ENCODE measurements around the gene KATNB1.

The KATNB1 gene, protein sequence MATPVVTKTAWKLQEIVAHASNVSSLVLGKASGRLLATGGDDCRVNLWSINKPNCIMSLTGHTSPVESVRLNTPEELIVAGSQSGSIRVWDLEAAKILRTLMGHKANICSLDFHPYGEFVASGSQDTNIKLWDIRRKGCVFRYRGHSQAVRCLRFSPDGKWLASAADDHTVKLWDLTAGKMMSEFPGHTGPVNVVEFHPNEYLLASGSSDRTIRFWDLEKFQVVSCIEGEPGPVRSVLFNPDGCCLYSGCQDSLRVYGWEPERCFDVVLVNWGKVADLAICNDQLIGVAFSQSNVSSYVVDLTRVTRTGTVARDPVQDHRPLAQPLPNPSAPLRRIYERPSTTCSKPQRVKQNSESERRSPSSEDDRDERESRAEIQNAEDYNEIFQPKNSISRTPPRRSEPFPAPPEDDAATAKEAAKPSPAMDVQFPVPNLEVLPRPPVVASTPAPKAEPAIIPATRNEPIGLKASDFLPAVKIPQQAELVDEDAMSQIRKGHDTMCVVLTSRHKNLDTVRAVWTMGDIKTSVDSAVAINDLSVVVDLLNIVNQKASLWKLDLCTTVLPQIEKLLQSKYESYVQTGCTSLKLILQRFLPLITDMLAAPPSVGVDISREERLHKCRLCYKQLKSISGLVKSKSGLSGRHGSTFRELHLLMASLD

DNA sequence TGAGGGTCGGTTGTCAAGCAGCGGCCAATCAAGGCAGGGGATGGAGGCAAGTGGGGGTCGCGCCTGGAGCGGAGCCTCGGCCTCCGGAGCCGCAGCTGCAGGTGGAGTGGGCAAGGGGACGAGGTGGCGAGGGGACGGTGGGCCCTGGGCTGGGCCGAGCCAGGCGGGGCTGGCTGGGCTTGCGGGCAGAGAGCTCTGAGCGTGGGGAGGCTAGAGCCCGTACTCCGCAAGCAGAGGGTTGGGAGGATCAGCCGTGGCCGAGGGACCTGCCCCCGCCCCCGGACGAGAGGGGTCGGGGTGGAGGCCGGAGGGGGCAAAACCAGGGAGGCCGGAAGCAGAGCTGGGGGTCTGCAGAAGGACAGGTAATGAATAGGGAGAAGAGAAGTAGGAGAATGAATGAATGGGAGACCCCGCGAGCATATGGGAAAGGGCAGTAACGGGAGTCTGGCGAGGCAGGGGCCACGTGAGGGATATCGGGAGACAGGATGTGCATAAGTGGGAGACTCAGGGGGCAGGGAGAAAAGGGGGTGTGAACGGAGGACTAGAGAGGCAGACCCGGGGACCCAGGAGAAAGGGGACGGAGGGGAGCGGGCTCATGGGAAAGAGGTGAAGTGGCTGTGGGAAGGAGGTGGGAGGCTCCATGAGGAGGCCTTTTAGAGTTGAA, at the start of gene KATNB1:
KATNB1 (plus strand) TSS at position 16 of the 664 bp plus-strand sequence. CDS start 1,474 bp downstream, outside the sequence.
- DNase-seq, result no peak

DNA sequence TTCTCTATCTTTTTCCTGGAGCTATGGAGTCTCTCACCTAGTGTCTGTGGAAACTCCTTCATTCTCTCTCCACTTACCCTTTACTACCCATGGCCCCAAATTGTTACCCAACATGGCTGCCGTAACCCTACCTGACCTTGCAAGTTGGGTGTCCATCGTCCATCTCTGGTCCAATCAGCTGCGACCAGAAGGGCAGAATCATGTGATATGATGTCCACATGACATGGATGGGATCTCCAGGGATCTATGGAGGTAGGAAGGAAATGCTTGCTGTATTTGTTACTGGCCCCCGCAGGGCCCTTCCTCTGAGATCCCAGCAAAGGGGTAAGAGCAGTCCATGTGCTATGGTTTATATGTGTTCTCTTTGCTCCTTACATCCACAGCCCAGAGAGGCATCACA, 49.0 kb upstream of the KATNB1 start:
- no peak for DNase-seq

DNA sequence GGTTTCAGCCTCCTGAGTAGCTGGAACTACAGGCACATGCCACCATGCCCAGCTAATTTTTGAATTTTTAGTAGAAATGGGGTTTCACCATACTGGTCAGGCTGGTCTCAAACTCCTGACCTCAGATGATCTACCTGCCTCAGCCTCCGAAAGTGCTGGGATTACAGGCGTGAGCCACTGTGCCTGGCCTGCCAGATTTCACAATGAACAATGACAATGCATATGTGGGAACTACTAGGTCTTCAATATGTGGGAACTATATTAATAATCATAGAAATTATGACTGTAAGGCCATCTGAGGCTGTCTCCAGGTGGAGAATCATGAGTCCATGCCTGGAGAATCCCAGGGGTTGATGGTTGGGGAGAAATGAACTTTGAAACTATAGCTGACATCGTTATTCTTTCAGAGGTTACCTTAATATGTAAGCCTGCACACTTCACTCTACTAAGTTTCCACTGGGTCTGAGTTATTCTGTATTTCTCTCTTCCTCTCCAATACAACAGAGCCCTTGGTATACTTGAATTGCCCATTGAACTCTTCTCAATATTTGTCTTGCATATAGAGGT, 48.1 kb upstream of the KATNB1 start:
- DNase-seq, result no peak

DNA sequence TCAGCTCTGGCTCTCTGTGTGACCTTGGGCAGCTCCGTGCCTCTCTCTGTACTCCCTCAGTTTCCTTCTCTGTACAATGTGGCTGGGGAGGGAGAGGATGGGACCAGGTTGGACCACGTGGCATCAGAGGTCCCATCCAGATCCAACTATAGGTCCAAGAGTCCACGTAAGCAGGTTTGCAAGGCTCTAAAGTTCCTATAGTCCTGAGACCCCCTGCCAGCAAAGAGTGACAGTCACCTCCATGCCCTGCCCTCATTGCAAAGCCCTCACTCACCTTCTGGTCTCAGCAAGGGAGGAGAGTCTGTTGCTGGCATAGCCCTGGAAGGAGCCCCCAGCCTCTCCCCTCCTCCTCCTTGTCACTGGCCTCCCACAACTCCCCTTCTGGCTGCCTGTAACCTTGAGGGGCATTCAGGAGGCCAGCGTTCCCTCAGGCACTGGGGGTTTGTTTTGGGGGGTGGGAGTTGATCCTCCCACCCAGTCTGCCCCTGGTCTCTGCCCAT, 47.0 kb upstream of the KATNB1 start:
- no peak for DNase-seq

DNA sequence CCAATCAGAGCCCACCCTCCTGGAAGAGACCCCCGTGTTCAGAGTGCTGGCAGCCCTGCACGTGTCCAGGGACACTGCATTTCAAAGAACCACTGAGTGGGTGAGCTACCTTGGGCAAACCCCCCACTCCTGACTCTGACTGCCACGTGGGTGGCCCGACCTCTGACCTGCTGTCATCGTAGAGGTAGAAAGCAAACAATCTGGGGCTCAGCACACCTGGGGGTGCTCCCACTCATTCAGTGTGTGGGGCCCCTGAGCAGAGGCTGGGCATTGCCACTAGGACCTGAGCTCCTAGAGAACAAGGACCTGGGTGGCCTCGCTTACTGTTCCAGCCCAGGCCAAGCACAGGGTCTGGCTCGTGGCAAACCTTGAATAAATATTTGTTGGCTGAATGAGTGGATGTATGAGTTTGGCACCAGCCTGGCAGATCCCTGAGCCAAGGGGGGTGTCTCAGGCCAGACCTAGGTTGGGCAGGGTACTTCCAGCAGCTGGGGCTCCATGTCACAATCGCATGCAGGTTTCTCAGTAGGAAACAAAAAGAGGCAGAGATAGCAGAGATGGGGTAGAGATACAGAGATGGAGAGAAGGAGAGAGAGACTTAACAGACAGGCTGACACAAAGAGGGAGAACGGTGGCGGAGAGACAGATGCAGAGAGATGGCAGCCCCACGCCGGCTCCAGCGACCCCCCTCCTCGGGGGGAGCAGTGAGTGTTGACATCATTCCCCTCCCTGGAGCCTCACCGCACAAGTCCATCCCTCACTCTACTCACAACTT, 46.4 kb upstream of the KATNB1 start:
- DNase-seq, result no peak

GRCh38 chr16:57689762-57690558, 45.6 kb upstream of the KATNB1 start:
- DNase-seq, result peak; percentile 55 to 69

- no peak for DNase-seq
These were observed 44.6 kb upstream of the KATNB1 start for GRCh38 chr16:57690782-57691471.

DNA sequence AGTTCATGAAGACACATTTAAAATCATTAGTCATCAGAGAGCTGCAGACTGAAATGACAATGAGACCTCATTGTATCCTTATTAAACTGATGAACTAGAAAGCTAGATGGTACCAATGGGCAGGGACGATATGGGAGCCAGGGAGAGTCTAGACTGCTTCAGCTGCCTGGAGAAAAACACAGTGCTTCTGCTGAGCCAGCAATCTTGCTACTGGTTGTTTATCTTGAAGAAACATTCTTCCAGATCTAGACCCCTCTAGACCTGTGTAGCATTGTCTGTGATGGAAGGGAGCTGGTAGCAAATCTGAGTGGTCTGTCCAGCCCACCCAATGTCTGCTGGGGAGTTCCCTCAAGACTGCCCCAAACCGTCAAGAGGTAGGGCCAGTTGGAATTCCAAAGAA, 42.9 kb upstream of the KATNB1 start:
- DNase-seq, result no peak

DNA sequence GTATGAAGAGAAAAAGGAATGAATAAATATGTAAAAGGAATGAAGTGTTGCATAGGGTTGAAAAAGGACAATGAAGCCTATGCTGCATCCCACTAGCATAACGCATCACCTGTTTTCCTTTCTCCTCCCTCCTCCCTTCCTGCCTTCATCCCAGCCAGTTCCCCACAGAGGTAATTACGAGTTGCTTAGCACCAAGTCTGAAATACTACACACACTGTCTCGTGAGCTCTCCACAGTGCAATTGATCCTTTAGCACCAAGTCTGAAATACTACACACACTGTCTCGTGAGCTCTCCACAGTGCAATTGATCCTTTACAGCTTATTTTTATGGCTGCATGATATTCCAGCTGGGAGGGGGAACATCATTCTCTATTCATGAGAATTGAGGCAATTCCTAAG, 42.0 kb upstream of the KATNB1 start:
- DNase-seq, result no peak

DNA sequence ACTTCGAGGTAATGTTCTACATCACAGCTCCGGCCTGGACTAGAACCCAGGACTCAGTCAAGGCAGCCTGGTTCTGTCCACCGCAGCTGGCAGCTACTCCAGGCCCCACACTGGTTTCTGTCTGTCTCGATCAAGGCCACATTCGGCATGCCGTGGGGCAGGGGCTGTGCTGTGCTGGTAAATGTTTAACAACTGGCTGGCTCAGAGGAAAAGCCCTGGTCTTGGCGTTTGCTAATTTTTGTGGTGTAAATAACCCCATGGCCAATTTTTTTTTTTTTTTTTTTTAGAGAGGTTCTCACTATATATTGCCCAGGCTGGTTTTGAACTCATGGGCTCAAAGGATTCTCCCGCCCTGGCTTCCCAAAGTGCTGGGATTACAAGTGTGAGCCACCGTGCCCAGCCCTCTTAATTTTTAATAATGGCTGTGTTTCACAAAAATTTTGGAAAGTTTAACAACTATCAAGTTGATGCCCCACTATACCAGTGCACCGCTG, 41.3 kb upstream of the KATNB1 start:
- no peak for DNase-seq

DNA sequence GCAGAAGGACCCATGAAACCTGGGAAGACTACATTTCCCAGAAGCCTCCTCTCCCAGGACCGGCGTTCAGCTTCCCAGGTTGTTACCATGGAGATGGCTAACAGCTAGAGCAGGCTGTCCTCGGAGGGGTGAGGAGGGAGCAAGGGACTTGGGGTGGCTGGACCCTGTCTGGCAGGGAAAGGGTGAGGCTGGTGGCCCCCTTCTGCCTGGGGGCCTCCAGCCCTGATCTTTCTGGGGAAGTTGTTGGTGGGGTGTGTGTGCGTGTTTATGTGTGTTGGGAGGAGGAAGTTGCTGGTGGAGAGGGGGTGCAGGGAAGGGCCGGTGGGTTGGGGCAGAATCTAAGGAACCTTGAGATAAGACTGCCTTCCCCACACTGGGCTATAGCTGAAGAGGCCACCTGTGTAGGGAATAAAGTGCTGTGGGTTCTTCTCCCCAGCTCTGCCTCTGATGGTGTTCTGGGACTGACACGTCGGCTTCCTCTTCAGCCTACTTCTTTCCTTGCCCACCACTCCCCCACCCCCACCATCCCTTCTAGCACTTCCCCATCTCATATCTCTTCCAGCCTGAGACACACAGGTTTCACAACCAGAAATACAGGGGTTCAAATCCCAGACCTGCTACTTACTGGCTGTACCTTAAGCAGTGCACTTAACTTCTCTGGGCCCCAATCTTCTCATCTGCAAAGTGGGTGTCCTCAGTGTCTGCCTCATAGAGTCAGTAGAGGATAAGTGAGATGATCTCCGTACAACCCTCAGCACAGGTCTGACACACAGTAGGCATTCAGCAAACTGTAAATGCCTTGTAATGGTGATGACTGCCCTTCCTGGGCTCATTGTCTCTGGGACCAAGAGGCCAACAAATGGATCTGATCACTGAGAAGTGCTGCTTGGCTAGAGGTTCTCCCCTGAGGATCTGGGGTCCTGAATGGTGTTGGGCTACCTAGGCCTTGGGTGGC, 40.6 kb upstream of the KATNB1 start, which contains the start of gene DRC7:
DRC7 (plus strand) TSS at position 82 of the 955 bp plus-strand sequence. CDS start 3,144 bp downstream, outside the sequence.
- DNase-seq, result peak; percentile 46 to 57

DNA sequence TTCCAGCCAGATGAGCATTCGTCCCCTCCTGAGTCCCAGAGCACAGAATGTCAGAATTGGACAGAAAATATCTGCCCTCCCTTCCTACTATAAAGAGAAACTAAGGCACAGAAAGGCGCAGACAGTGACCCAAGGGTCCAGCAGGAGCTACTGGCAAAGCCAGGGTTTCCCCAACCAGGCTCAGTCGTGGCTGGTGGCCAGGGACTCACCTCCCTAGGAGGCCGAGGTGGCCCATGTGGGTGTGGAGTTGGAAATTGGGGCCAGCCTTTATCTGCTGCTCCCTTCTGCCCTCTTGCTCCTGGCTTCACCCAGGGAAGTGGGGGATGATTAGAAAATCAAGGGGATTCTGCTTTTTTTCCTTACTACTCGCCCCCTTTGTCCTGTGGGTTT, 39.9 kb upstream of the KATNB1 start:
- DNase-seq, result no peak

DNA sequence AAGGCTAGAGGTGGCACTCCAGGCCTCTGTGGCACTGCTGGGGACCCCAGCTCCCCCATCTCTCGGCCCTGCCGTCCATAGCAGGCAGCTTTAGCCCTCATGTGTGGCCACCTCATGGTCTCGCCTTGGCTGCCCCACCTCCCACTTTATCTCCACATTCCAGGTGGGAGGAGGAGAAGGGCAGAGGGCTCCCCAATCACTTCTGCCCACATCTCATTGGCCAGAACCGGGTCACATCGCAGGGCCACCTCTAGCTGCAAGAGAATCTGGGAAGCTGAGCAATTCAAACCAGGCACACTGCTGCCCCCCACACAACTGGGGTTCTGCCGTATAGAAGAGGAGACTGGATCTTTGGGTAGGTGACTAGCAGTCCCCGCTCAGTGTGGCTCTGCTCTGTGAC, 39.3 kb upstream of the KATNB1 start:
- DNase-seq, result no peak

- no peak for DNase-seq
These were observed 37.6 kb upstream of the KATNB1 start for GRCh38 chr16:57697896-57698537.

DNA sequence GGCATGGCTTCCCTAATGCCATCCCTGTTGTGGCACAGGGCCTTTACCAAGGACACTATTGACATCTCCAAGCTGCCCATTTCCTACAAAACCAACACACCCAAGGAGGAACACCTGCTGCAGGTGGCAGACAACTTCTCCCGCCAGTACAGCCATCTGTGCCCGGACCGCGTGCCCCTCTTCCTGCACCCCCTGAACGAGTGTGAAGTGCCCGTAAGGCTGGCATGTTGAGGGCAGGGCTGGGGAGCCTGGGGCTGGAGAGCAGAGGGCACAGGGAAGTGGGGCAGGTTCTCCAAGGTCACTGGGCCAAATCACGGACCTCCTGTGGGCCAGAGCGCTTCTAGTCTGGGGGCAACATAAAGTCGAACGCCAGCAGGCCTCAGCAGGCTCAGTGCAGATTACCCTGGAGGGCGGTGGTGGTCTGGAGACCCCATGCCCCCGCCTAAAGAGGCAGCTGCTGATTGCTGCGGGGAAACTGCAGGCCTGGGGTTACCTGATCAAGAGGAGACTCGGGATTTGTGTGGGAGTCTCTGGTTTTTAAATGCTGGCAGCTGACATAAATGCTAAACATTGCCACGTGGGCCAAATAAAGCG, 36.7 kb upstream of the KATNB1 start:
- DNase-seq, result no peak

- DNase-seq, result no peak
These were observed 36.1 kb upstream of the KATNB1 start for GRCh38 chr16:57699481-57699880.

DNA sequence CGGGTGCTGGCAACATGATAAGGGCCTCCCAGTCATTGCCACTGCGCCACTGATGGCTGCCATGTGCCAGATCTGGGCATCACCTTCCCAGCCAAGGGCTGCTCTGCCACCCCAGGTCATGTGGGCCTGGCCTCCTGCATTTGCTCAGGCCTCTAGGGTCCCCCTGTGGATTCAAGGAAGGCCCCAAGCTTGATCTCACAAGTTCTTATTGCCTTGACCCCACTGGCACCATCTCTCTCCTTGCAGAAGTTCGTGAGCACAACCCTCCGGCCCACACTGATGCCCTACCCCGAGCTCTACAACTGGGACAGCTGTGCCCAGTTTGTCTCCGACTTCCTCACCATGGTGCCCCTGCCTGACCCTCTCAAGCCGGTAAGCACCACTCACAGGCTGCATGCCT, 35.7 kb upstream of the KATNB1 start:
- no peak for DNase-seq

- DNase-seq, result no peak
These were observed 34.6 kb upstream of the KATNB1 start for GRCh38 chr16:57700781-57701551.
